ENCODE measurements around the gene CUL3.
A peak's percentile ranks its signal among the peaks of the same experiment; 100 is the strongest.
"Not testable (repeated sequence)": the region's sequence is repeated elsewhere in the genome, so short reads cannot be mapped to it uniquely, and the experiment has no call there.

The CUL3 gene

GRCh38 chr2:224518806-224519580 is 66.2 kb downstream of the CUL3 start:
- no peak overlapping the region for H3K4me3 ChIP-seq (IDR thresholded peaks at IDR 0.05; ENCODE audit: insufficient read depth, low read depth, low read length)
- peaks cover 17% of the 10 kb centered on the region for H4K20me1 ChIP-seq (ENCODE audit: insufficient read depth)
- H3K27ac ChIP-seq, result no peak overlapping the region
- no peak for TF ChIP-seq CTCF (conservative IDR thresholded peaks at IDR 0.05; ENCODE audit: low read depth, low read length)
- H3K27me3 ChIP-seq (ENCODE audit: insufficient read depth, low read depth), result no peaks in the 10 kb centered on the region
- H3K4me1 ChIP-seq (ENCODE audit: low read depth, poor library complexity, severe bottlenecking), result peaks cover 62% of the 10 kb centered on the region
- H3K79me2 ChIP-seq (ENCODE audit: insufficient read depth, low read depth), result peaks cover 84% of the 10 kb centered on the region
- H3K4me2 ChIP-seq, result peak overlapping the region; percentile 55; the same call in 1 of the 2 replicates
- H3K36me3 ChIP-seq (ENCODE audit: insufficient read depth), result no peaks in the 10 kb centered on the region
- H2AFZ ChIP-seq (ENCODE audit: low read depth), result no peak overlapping the region
- no peak overlapping the region for H3K9ac ChIP-seq

GRCh38 chr2:224517963-224518362 is 67.2 kb downstream of the CUL3 start:
- Histone ChIP-seq H3K4me1 (ENCODE audit: low read depth, poor library complexity, severe bottlenecking) (peaks cover 52% of the 10 kb centered on the region), H3K4me3 (IDR thresholded peaks at IDR 0.05; ENCODE audit: insufficient read depth, low read depth, low read length) (no peak overlapping the region), H2AFZ (ENCODE audit: low read depth) (no peak overlapping the region), H3K4me2 (no peak overlapping the region), H3K9ac (no peak overlapping the region), H3K27ac (no peak overlapping the region), H3K27me3 (ENCODE audit: insufficient read depth, low read depth) (no peaks in the 10 kb centered on the region), H3K36me3 (ENCODE audit: insufficient read depth) (no peaks in the 10 kb centered on the region), H4K20me1 (ENCODE audit: insufficient read depth) (peaks cover 11% of the 10 kb centered on the region), H3K79me2 (ENCODE audit: insufficient read depth, low read depth) (peaks cover 78% of the 10 kb centered on the region)
- no peak for TF ChIP-seq CTCF (conservative IDR thresholded peaks at IDR 0.05; ENCODE audit: low read depth, low read length)

- Histone ChIP-seq H3K4me1 (ENCODE audit: low read depth, poor library complexity, severe bottlenecking) (peaks cover 36% of the 10 kb centered on the region), H3K79me2 (ENCODE audit: insufficient read depth, low read depth) (peaks cover 63% of the 10 kb centered on the region)
- not testable (repeated sequence) for H3K4me3 ChIP-seq (IDR thresholded peaks at IDR 0.05; ENCODE audit: insufficient read depth, low read depth, low read length); H4K20me1 ChIP-seq (ENCODE audit: insufficient read depth); H3K4me2 ChIP-seq; H3K27ac ChIP-seq; H3K36me3 ChIP-seq (ENCODE audit: insufficient read depth); H3K27me3 ChIP-seq (ENCODE audit: insufficient read depth, low read depth); H3K9ac ChIP-seq; H2AFZ ChIP-seq (ENCODE audit: low read depth)
Measured at GRCh38 chr2:224516393-224516792, 68.8 kb downstream of the CUL3 start.

GRCh38 chr2:224513991-224514390 is 71.2 kb downstream of the CUL3 start:
- Histone ChIP-seq H3K4me3 (IDR thresholded peaks at IDR 0.05; ENCODE audit: insufficient read depth, low read depth, low read length) (no peak overlapping the region), H3K4me2 (no peak overlapping the region), H3K79me2 (ENCODE audit: insufficient read depth, low read depth) (peaks cover 46% of the 10 kb centered on the region), H3K4me1 (ENCODE audit: low read depth, poor library complexity, severe bottlenecking) (peaks cover 12% of the 10 kb centered on the region), H2AFZ (ENCODE audit: low read depth) (no peak overlapping the region), H4K20me1 (ENCODE audit: insufficient read depth) (no peaks in the 10 kb centered on the region; the same call in none of the 2 replicates), H3K27ac (no peak overlapping the region), H3K36me3 (ENCODE audit: insufficient read depth) (no peaks in the 10 kb centered on the region), H3K27me3 (ENCODE audit: insufficient read depth, low read depth) (no peaks in the 10 kb centered on the region), H3K9ac (no peak overlapping the region)
- TF ChIP-seq CTCF (conservative IDR thresholded peaks at IDR 0.05; ENCODE audit: low read depth, low read length), result no peak

- H4K20me1 ChIP-seq (ENCODE audit: insufficient read depth), result no peaks in the 10 kb centered on the region
- no peak overlapping the region for H2AFZ ChIP-seq (ENCODE audit: low read depth)
- no peak overlapping the region for H3K4me3 ChIP-seq (IDR thresholded peaks at IDR 0.05; ENCODE audit: insufficient read depth, low read depth, low read length)
- no peaks in the 10 kb centered on the region; the same call in 1 of the 2 replicates for H3K36me3 ChIP-seq (ENCODE audit: insufficient read depth)
- no peak overlapping the region for H3K4me2 ChIP-seq
- TF ChIP-seq CTCF (conservative IDR thresholded peaks at IDR 0.05; ENCODE audit: low read depth, low read length), result no peak
- H3K27me3 ChIP-seq (ENCODE audit: insufficient read depth, low read depth), result no peaks in the 10 kb centered on the region
- no peaks in the 10 kb centered on the region; the same call in 1 of the 2 replicates for H3K79me2 ChIP-seq (ENCODE audit: insufficient read depth, low read depth)
- no peak overlapping the region for H3K9ac ChIP-seq
- H3K4me1 ChIP-seq (ENCODE audit: low read depth, poor library complexity, severe bottlenecking), result no peaks in the 10 kb centered on the region
- no peak overlapping the region for H3K27ac ChIP-seq
Measured at GRCh38 chr2:224507789-224508188, 77.4 kb downstream of the CUL3 start.
